GM12878 (cell line): ENCODE data around the gene ADCY2. TPM values are rescaled to one million over a fixed set of nuclear protein-coding genes. Genes with fewer than 3 reads are reported as not detected.

ENCODE experiments used
- ATAC-seq: fragments of 200-7000 bp; cut with Tn5 transposase; 3 replicates; pipeline ENCODE4 v1.9.1; 2020; ENCODE audit warnings: mild to moderate bottlenecking, moderate library complexity
- BruUV-seq: library from RNA; stranded (reverse); fragments of 400-500 nt; replicated peaks from 2 replicates; lab custom pipeline; 2021; lab: Mats Ljungman, UMichigan
- CTCF ChIA-PET: fragments of 300-600 bp; sonication (Branson Sonifier 250); formaldehyde crosslinking; extraction: SDS; loops from one replicate; lab custom pipeline; 2021; ENCODE audit warnings: inconsistent platforms; lab: Yijun Ruan, JAX
- POLR2A ChIA-PET: fragments of 350-600 bp; formaldehyde crosslinking; extraction: SDS; loops from one replicate; lab custom pipeline; 2021; ENCODE audit warnings: inconsistent platforms; lab: Charles Lee
- RAD21 ChIA-PET: fragments of 300-600 bp; sonication (Branson Sonifier 250); formaldehyde crosslinking; loops from one replicate; lab custom pipeline; 2023; ENCODE audit warnings: antibody characterized with exemption; ENCODE audit not compliant: unreplicated experiment; lab: Charles Lee
- SMC1A ChIA-PET: fragments of 300-600 bp; sonication (Branson Sonifier 250); formaldehyde crosslinking; loops from one replicate; lab custom pipeline; 2023; ENCODE audit not compliant: unreplicated experiment, uncharacterized antibody; lab: Charles Lee
- DNase-seq: peaks from one replicate; pipeline ENCODE4 v3.0.0-alpha.2; 2011; ENCODE audit warnings: low read depth, low spot score
- FAIRE-seq: peaks from 3 replicates; lab custom pipeline; 2011; peaks lifted over from hg19 to GRCh38; lab: Jason Lieb, UNC
- H2AFZ ChIP-seq: 2 replicates; pipeline ENCODE4 v1.6.0; 2011; ENCODE audit warnings: low read depth, low read length, control low read depth; ENCODE audit not compliant: control insufficient read depth
- H3K27ac ChIP-seq: 2 replicates; pipeline ENCODE4 v1.5.1; 2011; ENCODE audit warnings: control low read depth; ENCODE audit not compliant: control insufficient read depth, insufficient read depth
- H3K27me3 ChIP-seq, 2 experiments: replicated peaks in 1 of 2; 2 replicates each; pipeline versions ENCODE4 v1.6.0 to v1.6.1; 2011; ENCODE audit warnings: low read length in 1 of 2; ENCODE audit not compliant: control insufficient read depth in 2 of 2, insufficient read depth in 2 of 2
- H3K36me3 ChIP-seq, 2 experiments: 2 replicates each; pipeline ENCODE4 v1.5.1; 2011; ENCODE audit warnings: low read length in 1 of 2; ENCODE audit not compliant: control insufficient read depth in 2 of 2, insufficient read depth in 2 of 2
- H3K4me1 ChIP-seq: 2 replicates; pipeline ENCODE4 v1.6.1; 2011; ENCODE audit warnings: mild to moderate bottlenecking, low read length, moderate library complexity, mixed read lengths; ENCODE audit not compliant: control insufficient read depth, insufficient read depth
- H3K4me2 ChIP-seq: 2 replicates; pipeline ENCODE4 v1.6.0; 2011; ENCODE audit warnings: control low read depth; ENCODE audit not compliant: control insufficient read depth, insufficient read depth
- H3K4me3 ChIP-seq: fragments of 200-600 bp; sonication (generic); 2 replicates; pipeline ENCODE4 v1.5.1; 2016
- H3K79me2 ChIP-seq: 2 replicates; pipeline ENCODE4 v1.6.0; 2011; ENCODE audit warnings: low read length; ENCODE audit not compliant: control insufficient read depth, insufficient read depth
- H3K9ac ChIP-seq: 2 replicates; pipeline ENCODE4 v1.8.0; 2011; ENCODE audit warnings: low read length, control low read depth, mixed read lengths; ENCODE audit not compliant: control insufficient read depth, insufficient read depth
- H3K9me3 ChIP-seq: replicated peaks from 3 replicates; pipeline ENCODE4 v1.5.1; 2011; ENCODE audit warnings: mild to moderate bottlenecking, low read length; ENCODE audit not compliant: control insufficient read depth, insufficient read depth
- H4K20me1 ChIP-seq: 2 replicates; pipeline ENCODE4 v1.6.0; 2011; ENCODE audit not compliant: control insufficient read depth, insufficient read depth
- E2F8 ChIP-seq: fragments of 450-650 bp; IDR thresholded peaks from 2 replicates; pipeline ENCODE4 v1.6.1; 2018; ENCODE audit warnings: mild to moderate bottlenecking, low read depth, moderate library complexity; ENCODE audit not compliant: partially characterized antibody
- PRDM15 ChIP-seq: fragments of 450-650 bp; formaldehyde crosslinking; IDR thresholded peaks from 2 replicates; pipeline ENCODE4 v1.4.0; 2020; ENCODE audit warnings: mild to moderate bottlenecking, moderate library complexity
- WGBS: methylation state at CpG from one replicate; pipeline ENCODE4 v1.1.6; 2016; ENCODE audit warnings: low lambda C conversion rate; ENCODE audit not compliant: insufficient replicate concordance, insufficient coverage; ENCODE audit errors: missing lambda C conversion rate; 5-methylcytosine and 5-hydroxymethylcytosine counted together
- in situ Hi-C: fragments of 300-500 bp; cut with MboI; formaldehyde crosslinking; loops from 9 replicates; pipeline ENCODE4 v1.14.3; 2018; ENCODE audit warnings: mixed read lengths
- intact Hi-C: fragments of 100-400 bp; cut with micrococcal nuclease; formaldehyde crosslinking; loops from one replicate; pipeline ENCODE4 v1.14.2; 2022; ENCODE audit not compliant: unreplicated experiment
- polyA plus RNA-seq, 11 experiments: library from polyadenylated mRNA; depleted of rRNA in 4 of 11; unstranded in 6 of 11; stranded (reverse) in 5 of 11; fragments of >200 nt; fragmentation: Nextera tagmentation in 4 of 11; fragmentation: Illumina TruSeq in 1 of 11; extraction: Ambion mirVana in 4 of 11; extraction: Trizol in 1 of 11; gene quantifications; 1 replicate in 1 of 11; 2 replicates in 10 of 11; pipeline versions ENCODE4 v1.2.1 to v1.2.3, GENCODE V29; 2011 to 2016; ENCODE audit warnings: inconsistent platforms in 2 of 11, missing spikeins in 2 of 11, low read depth in 1 of 11
- total RNA-seq, 4 experiments: library from RNA; depleted of rRNA in 3 of 4; stranded (reverse); fragments of >200 nt in 3 of 4; fragmentation: Illumina TruSeq in 1 of 4; extraction: Trizol in 1 of 4; gene quantifications; 2 replicates each; pipeline versions ENCODE4 v1.2.1 to v1.2.3, GENCODE V29; 2013 to 2021
- TF ChIP-seq, protein P1 (sequence below): fragments of 450-650 bp; IDR thresholded peaks from 2 replicates; pipeline ENCODE4 v1.6.1; 2016; ENCODE audit warnings: mild to moderate bottlenecking, moderate library complexity, borderline replicate concordance

ADCY2 gene
- total and polyA plus RNA-seq, 10 of the 15 experiments (the other 5 are each of a cell fraction or from before 2014, with no cell fraction given), result 0.07 to 0.26 TPM; not detected in 8

DNA sequence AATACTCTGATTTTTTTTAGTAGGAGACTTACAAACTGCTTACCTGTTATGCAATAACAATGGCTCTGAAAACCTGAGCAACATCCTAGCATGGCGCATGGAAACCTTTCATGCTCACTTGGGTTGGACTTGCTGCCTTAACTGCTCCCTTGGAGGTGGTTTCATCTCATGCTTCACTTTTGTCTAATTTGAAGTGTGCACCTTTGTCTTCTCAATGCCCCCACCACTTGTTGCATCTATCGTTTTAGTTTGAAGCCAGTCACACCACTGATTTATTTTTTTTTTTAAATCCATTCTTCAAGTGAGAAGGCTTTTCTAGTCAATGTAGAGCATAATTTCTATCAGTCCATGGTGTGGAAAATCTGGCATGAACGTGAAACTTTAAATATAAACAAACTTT lies 391.8 kb downstream of the ADCY2 start:
- no peaks in the 10 kb centered on the region for H3K79me2 ChIP-seq
- intact Hi-C loops (no loop called here), in situ Hi-C loops (no loop called here)
- no peaks in the 10 kb centered on the region for H3K36me3 ChIP-seq
- DNase-seq (no peak), FAIRE-seq (no peak), ATAC-seq (no peak)
- ChIA-PET CTCF (no interaction called here), POLR2A (no interaction called here), SMC1A (no interaction called here), RAD21 (no interaction called here)
- TF ChIP-seq E2F8 (no peak), PRDM15 (CRISPR knock-in tag) (no peak)
- TF ChIP-seq, protein P1, sequence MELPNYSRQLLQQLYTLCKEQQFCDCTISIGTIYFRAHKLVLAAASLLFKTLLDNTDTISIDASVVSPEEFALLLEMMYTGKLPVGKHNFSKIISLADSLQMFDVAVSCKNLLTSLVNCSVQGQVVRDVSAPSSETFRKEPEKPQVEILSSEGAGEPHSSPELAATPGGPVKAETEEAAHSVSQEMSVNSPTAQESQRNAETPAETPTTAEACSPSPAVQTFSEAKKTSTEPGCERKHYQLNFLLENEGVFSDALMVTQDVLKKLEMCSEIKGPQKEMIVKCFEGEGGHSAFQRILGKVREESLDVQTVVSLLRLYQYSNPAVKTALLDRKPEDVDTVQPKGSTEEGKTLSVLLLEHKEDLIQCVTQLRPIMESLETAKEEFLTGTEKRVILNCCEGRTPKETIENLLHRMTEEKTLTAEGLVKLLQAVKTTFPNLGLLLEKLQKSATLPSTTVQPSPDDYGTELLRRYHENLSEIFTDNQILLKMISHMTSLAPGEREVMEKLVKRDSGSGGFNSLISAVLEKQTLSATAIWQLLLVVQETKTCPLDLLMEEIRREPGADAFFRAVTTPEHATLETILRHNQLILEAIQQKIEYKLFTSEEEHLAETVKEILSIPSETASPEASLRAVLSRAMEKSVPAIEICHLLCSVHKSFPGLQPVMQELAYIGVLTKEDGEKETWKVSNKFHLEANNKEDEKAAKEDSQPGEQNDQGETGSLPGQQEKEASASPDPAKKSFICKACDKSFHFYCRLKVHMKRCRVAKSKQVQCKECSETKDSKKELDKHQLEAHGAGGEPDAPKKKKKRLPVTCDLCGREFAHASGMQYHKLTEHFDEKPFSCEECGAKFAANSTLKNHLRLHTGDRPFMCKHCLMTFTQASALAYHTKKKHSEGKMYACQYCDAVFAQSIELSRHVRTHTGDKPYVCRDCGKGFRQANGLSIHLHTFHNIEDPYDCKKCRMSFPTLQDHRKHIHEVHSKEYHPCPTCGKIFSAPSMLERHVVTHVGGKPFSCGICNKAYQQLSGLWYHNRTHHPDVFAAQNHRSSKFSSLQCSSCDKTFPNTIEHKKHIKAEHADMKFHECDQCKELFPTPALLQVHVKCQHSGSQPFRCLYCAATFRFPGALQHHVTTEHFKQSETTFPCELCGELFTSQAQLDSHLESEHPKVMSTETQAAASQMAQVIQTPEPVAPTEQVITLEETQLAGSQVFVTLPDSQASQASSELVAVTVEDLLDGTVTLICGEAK, result no peak
- no peaks in the 10 kb centered on the region for H4K20me1 ChIP-seq
- no peak overlapping the region for H3K4me3 ChIP-seq
- no peak overlapping the region for H3K9ac ChIP-seq
- no peak overlapping the region for H3K4me2 ChIP-seq
- BruUV-seq, result no TSS peak
- 68% methylated on average over 3 of the region's 3 CpGs for WGBS
- no peaks in the 10 kb centered on the region; a peak in 1 of 4 replicates for H3K27me3 ChIP-seq
- H3K27ac ChIP-seq, result no peak overlapping the region
- H2AFZ ChIP-seq, result no peak overlapping the region
- no peaks in the 10 kb centered on the region for H3K9me3 ChIP-seq
- no peaks in the 10 kb centered on the region; the same call in 1 of the 2 replicates for H3K4me1 ChIP-seq
